MG63 (cell line): Measurements from ENCODE around the gene ARHGAP42. TPM values are rescaled to one million over a fixed set of nuclear protein-coding genes. Genes with fewer than 3 reads are reported as not detected.
"Not testable (repeated sequence)": the region's sequence is repeated elsewhere in the genome, so short reads cannot be mapped to it uniquely, and the experiment has no call there.

ENCODE experiments used
- DNase-seq: peaks from one replicate; pipeline ENCODE4 v3.0.0-alpha.2; 2020
- H3K27me3 ChIP-seq: fragments of 250-450 bp; sonication (Bioruptor Pico); 2 replicates; pipeline ENCODE4 v1.5.1; 2020; ENCODE audit warnings: mild to moderate bottlenecking, moderate library complexity
- H3K36me3 ChIP-seq: fragments of 250-450 bp; sonication (Bioruptor Pico); 2 replicates; pipeline ENCODE4 v1.5.1; 2020; ENCODE audit warnings: mild to moderate bottlenecking, moderate library complexity
- H3K4me3 ChIP-seq: fragments of 250-450 bp; sonication (Bioruptor Pico); 2 replicates; pipeline ENCODE4 v1.5.1; 2020; ENCODE audit warnings: mild to moderate bottlenecking, moderate library complexity
- H3K9me3 ChIP-seq: fragments of 250-450 bp; sonication (Bioruptor Pico); 2 replicates; pipeline ENCODE4 v1.5.1; 2020; ENCODE audit warnings: mild to moderate bottlenecking, moderate library complexity
- total RNA-seq: library from RNA; depleted of rRNA; stranded (reverse); fragments of >200 nt; shearing (Covaris generic); gene quantifications from 2 replicates; pipeline ENCODE4 v1.2.3, GENCODE V29; 2014; ENCODE audit warnings: low replicate concordance

Gene ARHGAP42
- total RNA-seq, 1 experiment from 2014 or later: 2.0 TPM

GRCh38 chr11:100887659-100888058, 200.6 kb downstream of the ARHGAP42 start:
- DNase-seq: no peak
- Histone ChIP-seq H3K9me3 (no peaks in the 10 kb centered on the region), H3K36me3 (no peaks in the 10 kb centered on the region), H3K4me3 (no peak overlapping the region), H3K27me3 (no peaks in the 10 kb centered on the region)

- Histone ChIP-seq H3K4me3 (no peak overlapping the region), H3K27me3 (no peaks in the 10 kb centered on the region), H3K9me3 (no peaks in the 10 kb centered on the region), H3K36me3 (no peaks in the 10 kb centered on the region)
- no peak for DNase-seq
Measured at GRCh38 chr11:100888836-100889235, 201.7 kb downstream of the ARHGAP42 start.

DNA sequence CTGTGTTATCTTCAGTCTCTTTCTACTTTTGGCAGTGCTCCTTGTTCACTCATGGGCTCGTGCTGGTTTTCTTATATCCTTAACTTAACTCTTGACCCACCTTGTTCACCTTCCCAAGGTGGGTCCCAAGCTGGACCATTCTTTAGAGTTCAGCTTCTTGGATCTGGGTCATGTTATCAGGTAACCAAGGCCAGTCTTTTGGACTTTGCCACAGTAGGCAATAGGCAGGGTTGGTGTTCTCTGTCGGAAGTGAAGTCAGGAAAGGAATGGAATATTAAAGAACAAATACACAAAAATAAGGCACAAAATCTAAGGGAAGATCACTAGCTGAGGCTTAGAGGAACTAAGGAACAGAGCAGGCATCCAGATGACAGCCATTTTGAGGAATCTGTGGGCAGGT, 202.7 kb downstream of the ARHGAP42 start:
- H3K9me3 ChIP-seq: no peaks in the 10 kb centered on the region
- no peaks in the 10 kb centered on the region for H3K27me3 ChIP-seq
- no peak overlapping the region for H3K4me3 ChIP-seq
- DNase-seq: no peak
- no peaks in the 10 kb centered on the region for H3K36me3 ChIP-seq

GRCh38 chr11:100890789-100891188, 203.7 kb downstream of the ARHGAP42 start:
- H3K36me3 ChIP-seq: no peaks in the 10 kb centered on the region
- no peak overlapping the region for H3K4me3 ChIP-seq
- no peaks in the 10 kb centered on the region for H3K9me3 ChIP-seq
- peak; percentile 67 for DNase-seq
- H3K27me3 ChIP-seq: no peaks in the 10 kb centered on the region

GRCh38 chr11:100892886-100893285, 205.8 kb downstream of the ARHGAP42 start:
- no peak for DNase-seq
- Histone ChIP-seq H3K36me3 (no peaks in the 10 kb centered on the region), H3K4me3 (no peak overlapping the region), H3K9me3 (no peaks in the 10 kb centered on the region), H3K27me3 (no peaks in the 10 kb centered on the region)

- Histone ChIP-seq H3K4me3 (no peak overlapping the region), H3K9me3 (no peaks in the 10 kb centered on the region), H3K27me3 (no peaks in the 10 kb centered on the region), H3K36me3 (no peaks in the 10 kb centered on the region)
- no peak for DNase-seq
Measured at GRCh38 chr11:100895449-100895848, 208.4 kb downstream of the ARHGAP42 start.

DNA sequence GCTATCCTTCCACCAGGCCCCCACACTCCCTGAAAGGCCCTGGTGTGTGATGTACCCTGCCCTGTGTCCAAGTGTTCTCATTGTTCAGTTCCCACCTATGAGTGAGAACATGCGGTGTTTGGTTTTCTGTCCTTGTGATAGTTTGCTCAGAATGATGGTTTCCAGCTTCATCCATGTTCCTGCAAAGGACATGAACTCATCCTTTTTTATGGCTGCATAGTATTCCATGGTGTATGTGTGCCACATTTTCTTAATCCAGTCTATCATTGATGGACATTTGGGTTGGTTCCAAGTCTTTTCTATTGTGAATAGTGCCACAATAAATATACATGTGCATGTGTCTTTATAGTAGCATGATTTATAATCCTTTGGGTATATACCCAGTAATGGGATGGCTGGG, 208.9 kb downstream of the ARHGAP42 start:
- DNase-seq, H3K4me3 ChIP-seq, H3K9me3 ChIP-seq, H3K36me3 ChIP-seq, H3K27me3 ChIP-seq: not testable (repeated sequence)

GRCh38 chr11:100901471-100901870, 214.4 kb downstream of the ARHGAP42 start:
- H3K9me3 ChIP-seq, DNase-seq, H3K36me3 ChIP-seq, H3K27me3 ChIP-seq, H3K4me3 ChIP-seq: not testable (repeated sequence)

- H3K4me3 ChIP-seq: no peak overlapping the region
- no peaks in the 10 kb centered on the region for H3K36me3 ChIP-seq
- no peak for DNase-seq
Measured at GRCh38 chr11:100902454-100903141, 215.5 kb downstream of the ARHGAP42 start.

GRCh38 chr11:100903284-100903683, 216.2 kb downstream of the ARHGAP42 start:
- H3K4me3 ChIP-seq: no peak overlapping the region
- no peaks in the 10 kb centered on the region for H3K27me3 ChIP-seq
- H3K36me3 ChIP-seq: no peaks in the 10 kb centered on the region
- H3K9me3 ChIP-seq: no peaks in the 10 kb centered on the region
- no peak for DNase-seq

More at GRCh38 chr11:100902454-100903141, 215.5 kb downstream of the ARHGAP42 start:
- no peaks in the 10 kb centered on the region for H3K9me3 ChIP-seq
- H3K27me3 ChIP-seq: no peaks in the 10 kb centered on the region

- Histone ChIP-seq H3K4me3 (no peak overlapping the region), H3K9me3 (no peaks in the 10 kb centered on the region), H3K27me3 (no peaks in the 10 kb centered on the region), H3K36me3 (no peaks in the 10 kb centered on the region)
- DNase-seq: no peak
Measured at GRCh38 chr11:100905684-100906083, 218.6 kb downstream of the ARHGAP42 start.

DNA sequence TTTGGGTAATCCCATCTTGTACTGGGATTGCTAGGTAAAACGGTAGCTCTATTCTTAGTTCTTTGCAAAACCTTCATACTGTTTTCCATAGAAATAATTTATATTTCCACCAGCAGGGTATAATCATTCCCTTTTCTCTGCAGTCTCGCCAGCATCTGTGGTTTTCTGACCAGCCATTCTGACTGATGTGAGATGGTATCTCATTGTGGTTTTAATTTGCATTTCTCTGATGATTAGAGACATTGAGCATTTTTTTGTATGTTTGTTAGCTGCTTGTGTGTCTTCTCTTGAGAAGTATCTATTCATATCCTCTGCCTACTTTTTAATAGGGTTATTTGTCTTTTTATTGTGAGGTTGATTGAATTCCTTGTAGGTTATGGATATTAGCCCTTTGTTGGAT, 221.7 kb downstream of the ARHGAP42 start:
- H3K27me3 ChIP-seq: no peaks in the 10 kb centered on the region
- H3K36me3 ChIP-seq: no peaks in the 10 kb centered on the region
- no peak for DNase-seq
- no peaks in the 10 kb centered on the region for H3K9me3 ChIP-seq
- no peak overlapping the region for H3K4me3 ChIP-seq

DNA sequence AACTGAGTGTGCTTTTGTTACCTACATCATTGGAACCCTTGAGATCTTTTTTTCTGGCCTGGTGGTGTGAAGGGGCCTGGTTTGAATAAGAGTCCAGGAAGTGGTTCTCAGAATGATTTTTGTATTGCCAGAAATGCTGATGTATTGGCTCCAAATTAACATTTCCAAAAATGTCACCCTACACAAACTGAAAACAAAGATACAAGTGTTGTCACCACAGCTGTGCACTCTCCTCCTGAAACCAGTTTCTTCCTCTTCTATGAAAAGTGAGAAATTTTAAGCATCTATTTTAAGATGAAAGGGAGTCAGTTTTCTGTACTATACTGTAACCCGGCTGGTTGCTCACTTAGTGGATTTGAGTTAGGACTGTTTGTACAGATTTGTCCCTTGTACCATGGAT, 223.7 kb downstream of the ARHGAP42 start:
- Histone ChIP-seq H3K27me3 (no peaks in the 10 kb centered on the region), H3K4me3 (no peak overlapping the region), H3K9me3 (no peaks in the 10 kb centered on the region), H3K36me3 (no peaks in the 10 kb centered on the region)
- no peak for DNase-seq

GRCh38 chr11:100914415-100915110, 227.5 kb downstream of the ARHGAP42 start:
- H3K9me3 ChIP-seq: no peaks in the 10 kb centered on the region
- DNase-seq: no peak
- no peaks in the 10 kb centered on the region for H3K27me3 ChIP-seq
- H3K36me3 ChIP-seq: no peaks in the 10 kb centered on the region
- H3K4me3 ChIP-seq: no peak overlapping the region

DNA sequence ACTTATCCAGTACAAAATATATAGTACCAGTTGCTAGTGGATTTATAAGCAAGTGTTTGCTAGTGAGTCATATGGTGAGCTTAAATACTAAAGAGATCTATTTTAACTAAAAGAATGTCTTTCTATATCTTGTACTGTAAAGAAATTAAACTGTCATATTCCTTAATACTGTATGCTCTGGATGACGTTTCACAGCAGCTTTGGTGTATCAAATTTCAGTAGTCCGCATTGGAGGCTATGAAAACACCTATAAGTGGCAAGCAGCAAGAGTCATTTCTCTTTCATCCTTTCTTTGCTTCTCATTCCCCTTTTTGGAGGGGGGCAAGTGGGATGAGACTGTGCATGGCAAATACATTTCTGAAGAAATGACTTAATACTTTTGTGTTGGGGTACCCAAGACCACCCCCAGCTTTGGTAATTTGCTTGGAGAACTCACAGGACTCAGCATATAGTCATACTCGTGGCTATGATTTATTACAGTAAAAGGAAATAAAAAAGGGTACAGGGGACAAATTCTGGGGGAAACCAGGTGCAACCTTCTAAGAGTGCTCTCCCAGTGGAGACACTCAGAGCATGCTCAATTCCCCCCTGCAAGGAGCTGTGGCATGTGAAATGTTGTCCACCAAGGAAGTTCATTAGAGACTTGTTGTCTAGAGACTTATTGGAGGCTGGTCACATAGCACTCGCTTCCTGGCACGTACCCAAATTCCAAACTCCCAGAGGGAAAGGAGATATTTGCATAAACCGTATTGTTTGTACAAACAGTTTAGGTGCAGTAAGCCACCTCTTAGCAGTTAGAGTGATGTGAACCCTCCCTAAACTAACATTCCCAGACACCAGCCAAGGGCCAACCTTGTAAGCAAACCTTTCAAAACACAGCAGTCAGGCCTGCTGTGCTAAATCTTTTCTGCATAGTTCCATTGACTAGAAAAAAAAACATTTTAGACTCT, 231.7 kb downstream of the ARHGAP42 start:
- H3K4me3 ChIP-seq: no peak overlapping the region
- no peak for DNase-seq

DNA sequence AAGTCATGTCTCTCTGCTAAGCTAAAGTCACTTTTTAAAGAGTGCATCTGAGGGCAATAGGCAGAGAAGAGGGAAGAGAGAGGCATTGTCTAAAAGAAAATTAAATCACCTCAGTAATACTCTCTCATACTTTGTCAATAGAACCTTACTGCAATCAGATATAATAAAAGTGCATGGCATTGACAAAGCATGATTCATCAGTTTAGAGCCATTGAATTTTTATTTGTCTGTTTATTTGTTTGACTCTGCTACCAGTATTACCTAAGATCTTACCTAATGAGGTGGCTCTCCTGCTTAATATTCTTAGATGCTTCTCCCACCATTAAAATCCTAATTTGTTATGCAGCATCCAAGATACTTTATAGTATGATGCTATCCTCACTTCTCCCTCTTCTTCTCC, 233.5 kb downstream of the ARHGAP42 start:
- no peak for DNase-seq
- H3K4me3 ChIP-seq: no peak overlapping the region
- no peaks in the 10 kb centered on the region for H3K36me3 ChIP-seq
- H3K9me3 ChIP-seq: no peaks in the 10 kb centered on the region
- no peaks in the 10 kb centered on the region for H3K27me3 ChIP-seq

More for the DNA sequence above, 231.7 kb downstream of the ARHGAP42 start:
- Histone ChIP-seq H3K36me3 (no peaks in the 10 kb centered on the region), H3K27me3 (no peaks in the 10 kb centered on the region), H3K9me3 (no peaks in the 10 kb centered on the region)

DNA sequence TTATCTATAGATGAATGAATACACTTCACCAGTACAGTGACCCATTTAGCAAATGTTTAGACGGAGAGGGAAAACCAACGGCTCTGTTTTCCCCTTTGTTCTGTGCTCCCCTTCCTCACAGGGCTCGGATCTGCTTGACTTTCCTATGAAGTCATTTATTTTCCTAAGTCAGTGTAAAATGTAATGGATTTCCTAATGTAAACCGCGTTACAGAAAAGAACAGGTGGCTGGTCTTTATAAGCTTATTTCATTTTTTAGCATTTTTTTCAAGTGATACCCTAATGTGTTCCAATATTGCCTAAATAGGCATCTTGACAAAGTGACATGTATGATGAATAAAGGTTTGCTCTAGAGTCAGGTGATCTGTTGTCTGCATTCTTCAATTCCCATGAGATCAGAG, 235.0 kb downstream of the ARHGAP42 start:
- no peaks in the 10 kb centered on the region for H3K27me3 ChIP-seq
- no peaks in the 10 kb centered on the region for H3K36me3 ChIP-seq

More for the DNA sequence above, 235.0 kb downstream of the ARHGAP42 start:
- H3K4me3 ChIP-seq: no peak overlapping the region
- DNase-seq: no peak
- H3K9me3 ChIP-seq: no peaks in the 10 kb centered on the region
